HPDE6-E6E7 (cell line): Measurements from ENCODE around the gene KCNN3.

ENCODE experiments used
- DNase-seq: peaks from one replicate; pipeline ENCODE4 v3.0.0; 2011; ENCODE audit warnings: missing footprints; ENCODE audit errors: extremely low spot score

The KCNN3 gene

GRCh38 chr1:154792899-154793298 lies 77.2 kb downstream of the KCNN3 start:
- DNase-seq, result no peak

- DNase-seq, result peak; percentile 14
Observed at GRCh38 chr1:154791292-154792166, 78.6 kb downstream of the KCNN3 start.

GRCh38 chr1:154788886-154789285 lies 81.2 kb downstream of the KCNN3 start:
- DNase-seq, result no peak

- no peak for DNase-seq
Observed at GRCh38 chr1:154788110-154788870, 81.8 kb downstream of the KCNN3 start.

- DNase-seq, result no peak
Observed at GRCh38 chr1:154786804-154787570, 83.1 kb downstream of the KCNN3 start.

- no peak for DNase-seq
Observed at GRCh38 chr1:154784924-154785531, 85.1 kb downstream of the KCNN3 start.

- no peak for DNase-seq
Observed at GRCh38 chr1:154784416-154784815, 85.7 kb downstream of the KCNN3 start.

GRCh38 chr1:154783976-154784375 lies 86.1 kb downstream of the KCNN3 start:
- no peak for DNase-seq

GRCh38 chr1:154780541-154780940 lies 89.5 kb downstream of the KCNN3 start:
- no peak for DNase-seq

GRCh38 chr1:154779551-154780189 lies 90.4 kb downstream of the KCNN3 start:
- no peak for DNase-seq

- no peak for DNase-seq
Observed at GRCh38 chr1:154778944-154779343, 91.1 kb downstream of the KCNN3 start.

GRCh38 chr1:154778275-154778674 lies 91.8 kb downstream of the KCNN3 start:
- DNase-seq, result no peak

- no peak for DNase-seq
Observed at GRCh38 chr1:154777781-154778180, 92.3 kb downstream of the KCNN3 start.

- DNase-seq, result no peak
Observed at GRCh38 chr1:154777154-154777553, 92.9 kb downstream of the KCNN3 start.

GRCh38 chr1:154775621-154776605 lies 94.2 kb downstream of the KCNN3 start:
- no peak for DNase-seq

GRCh38 chr1:154774175-154774855 lies 95.8 kb downstream of the KCNN3 start:
- DNase-seq, result no peak

GRCh38 chr1:154773551-154773950 lies 96.5 kb downstream of the KCNN3 start:
- DNase-seq, result no peak

GRCh38 chr1:154772606-154773506 lies 97.2 kb downstream of the KCNN3 start:
- DNase-seq, result no peak
